Measurements from ENCODE around the gene NCOA5. TPM values are rescaled to one million over a fixed set of nuclear protein-coding genes. Genes with fewer than 3 reads are reported as not detected.

The NCOA5 gene
- polyA plus RNA-seq, 1 experiment, result 27.0 TPM

- no peak for DNase-seq (ENCODE audit: low read depth, low spot score)
- no peak for TF ChIP-seq CTCF (IDR thresholded peaks at IDR 0.05; ENCODE audit: low read depth, low read length)
- CTCF ChIA-PET, result no interaction called here
Observed at GRCh38 chr20:46056027-46056833, 33.5 kb downstream of the NCOA5 start.

GRCh38 chr20:46055269-46055668 lies 34.5 kb downstream of the NCOA5 start:
- Histone ChIP-seq H3K4me3 (ENCODE audit: low read depth, low read length) (no peak overlapping the region), H3K27me3 (ENCODE audit: control insufficient read depth, insufficient read depth, low read length) (peaks cover 13% of the 10 kb centered on the region), H3K9me3 (ENCODE audit: control insufficient read depth, insufficient read depth, low read length) (no peaks in the 10 kb centered on the region; the same call in 1 of the 2 replicates), H3K27ac (ENCODE audit: low read depth, low read length) (no peak overlapping the region)
- ChIA-PET CTCF (interaction anchor here (0.9 kb wide), 1 partner anchor 68 kb away, joined by 4 read pairs; no protein-coding TSS in a partner anchor), POLR2A (no interaction called here)
- no peak for DNase-seq (ENCODE audit: low read depth, low spot score)
- TF ChIP-seq CTCF (IDR thresholded peaks at IDR 0.05; ENCODE audit: low read depth, low read length), result no peak

More at GRCh38 chr20:46056027-46056833, 33.5 kb downstream of the NCOA5 start:
- Histone ChIP-seq H3K9me3 (ENCODE audit: control insufficient read depth, insufficient read depth, low read length) (no peaks in the 10 kb centered on the region; the same call in 1 of the 2 replicates), H3K27ac (ENCODE audit: low read depth, low read length) (no peak overlapping the region), H3K4me3 (ENCODE audit: low read depth, low read length) (no peak overlapping the region), H3K27me3 (ENCODE audit: control insufficient read depth, insufficient read depth, low read length) (peaks cover 9% of the 10 kb centered on the region)
- POLR2A ChIA-PET, result no interaction called here

- Histone ChIP-seq H3K27ac (ENCODE audit: low read depth, low read length) (no peak overlapping the region), H3K9me3 (ENCODE audit: control insufficient read depth, insufficient read depth, low read length) (no peaks in the 10 kb centered on the region; the same call in 1 of the 2 replicates), H3K27me3 (ENCODE audit: control insufficient read depth, insufficient read depth, low read length) (peaks cover 16% of the 10 kb centered on the region), H3K4me3 (ENCODE audit: low read depth, low read length) (no peak overlapping the region)
- CTCF ChIA-PET, result interaction anchor here (0.9 kb wide), 1 partner anchor 68 kb away, joined by 4 read pairs; no protein-coding TSS in a partner anchor
- POLR2A ChIA-PET, result no interaction called here
- DNase-seq (ENCODE audit: low read depth, low spot score), result no peak
- no peak for TF ChIP-seq CTCF (IDR thresholded peaks at IDR 0.05; ENCODE audit: low read depth, low read length)
Observed at GRCh38 chr20:46054606-46055005, 35.2 kb downstream of the NCOA5 start.

- no peak for DNase-seq (ENCODE audit: low read depth, low spot score)
- POLR2A ChIA-PET, result no interaction called here
- TF ChIP-seq CTCF (IDR thresholded peaks at IDR 0.05; ENCODE audit: low read depth, low read length), result no peak
- Histone ChIP-seq H3K27me3 (ENCODE audit: control insufficient read depth, insufficient read depth, low read length) (peaks cover 16% of the 10 kb centered on the region), H3K4me3 (ENCODE audit: low read depth, low read length) (no peak overlapping the region), H3K9me3 (ENCODE audit: control insufficient read depth, insufficient read depth, low read length) (no peaks in the 10 kb centered on the region; the same call in 1 of the 2 replicates), H3K27ac (ENCODE audit: low read depth, low read length) (no peak overlapping the region)
- CTCF ChIA-PET, result no interaction called here
Observed at GRCh38 chr20:46053416-46053815, 36.3 kb downstream of the NCOA5 start.
